HCT116 (cell line): ENCODE results near the gene RIPK3. TPM values are rescaled to one million over a fixed set of nuclear protein-coding genes. Genes with fewer than 3 reads are reported as not detected.

Source experiments
- ATAC-seq: fragments of 200-7000 bp; cut with Tn5 transposase; 2 replicates; pipeline ENCODE4 v1.9.1; 2020; ENCODE audit warnings: mild to moderate bottlenecking, moderate library complexity
- BruUV-seq: library from RNA; stranded (reverse); fragments of 400-500 nt; replicated peaks from 2 replicates; lab custom pipeline; 2021; lab: Mats Ljungman, UMichigan
- CTCF ChIA-PET: fragments of 300-600 bp; sonication (Branson Sonifier 250); formaldehyde crosslinking; loops from one replicate; lab custom pipeline; 2021; ENCODE audit warnings: antibody characterized with exemption; lab: Charles Lee
- POLR2A ChIA-PET: fragments of 300-600, 350-600 bp; sonication (Branson Sonifier 250); formaldehyde crosslinking; loops from one replicate; lab custom pipeline; 2021; ENCODE audit warnings: antibody characterized with exemption; lab: Charles Lee
- RAD21 ChIA-PET, 2 experiments: fragments of 300-600 bp; sonication (Branson Sonifier 250); formaldehyde crosslinking; loops; one replicate each; lab custom pipeline; 2023; ENCODE audit warnings: low total read pairs in 2 of 2; ENCODE audit not compliant: uncharacterized antibody in 2 of 2, unreplicated experiment in 2 of 2, low non-redundant PET in 1 of 2; lab: Charles Lee
- DNase-seq: peaks from one replicate; pipeline ENCODE4 v3.0.0-alpha.2; 2010; ENCODE audit warnings: low read depth, low spot score
- H2AFZ ChIP-seq: fragments of 200-600 bp; shearing (Covaris generic), sonication (generic); 2 replicates; pipeline ENCODE4 v1.6.1; 2017; ENCODE audit warnings: low read depth, mixed run types, mixed read lengths, antibody characterized with exemption, low read length; ENCODE audit not compliant: poor library complexity, severe bottlenecking
- H3K27ac ChIP-seq: 2 replicates; pipeline ENCODE4 v1.5.1; 2012; ENCODE audit warnings: low read depth, low read length
- H3K27me3 ChIP-seq: fragments of 200-600 bp; sonication (generic); 2 replicates; pipeline ENCODE4 v1.6.1; 2016; ENCODE audit warnings: mixed run types, low read length, mixed read lengths; ENCODE audit not compliant: insufficient read depth
- H3K36me3 ChIP-seq, 2 experiments: fragments of 200-500 bp in 1 of 2; fragments of 200-600 bp in 1 of 2; sonication (Bioruptor generic) in 1 of 2; sonication (generic) in 1 of 2; 2 replicates each; pipeline versions ENCODE4 v1.5.1 to v1.6.1; 2014 to 2016; ENCODE audit warnings: low read length in 2 of 2, inconsistent platforms in 1 of 2, mixed read lengths in 1 of 2, mixed run types in 1 of 2; ENCODE audit not compliant: insufficient read depth in 2 of 2, control insufficient read depth in 1 of 2
- H3K4me1 ChIP-seq, 2 experiments: fragments of 200-600 bp in 1 of 2; sonication (generic) in 1 of 2; 2 replicates each; pipeline versions ENCODE4 v1.5.1 to v1.6.1; 2012 to 2017; ENCODE audit warnings: low read length in 2 of 2, inconsistent platforms in 1 of 2, mild to moderate bottlenecking in 1 of 2, mixed read lengths in 1 of 2, mixed run types in 1 of 2, moderate library complexity in 1 of 2; ENCODE audit not compliant: insufficient read depth in 2 of 2, control insufficient read depth in 1 of 2
- H3K4me2 ChIP-seq: fragments of 200-600 bp; sonication (generic); 2 replicates; pipeline ENCODE4 v1.6.1; 2017; ENCODE audit warnings: mixed run types, low read length, mixed read lengths
- H3K4me3 ChIP-seq, 2 experiments: fragments of 200-600 bp in 1 of 2; sonication (generic) in 1 of 2; replicated peaks in 1 of 2; 2 replicates each; pipeline ENCODE4 v1.5.1; 2011 to 2016; ENCODE audit warnings: low read length in 2 of 2, control low read depth in 1 of 2, low read depth in 1 of 2, mild to moderate bottlenecking in 1 of 2, mixed read lengths in 1 of 2, mixed run types in 1 of 2
- H3K79me2 ChIP-seq: fragments of 200-600 bp; sonication (generic); 2 replicates; pipeline ENCODE4 v1.6.1; 2017; ENCODE audit warnings: mild to moderate bottlenecking, mixed run types, low read length, moderate library complexity, mixed read lengths; ENCODE audit not compliant: insufficient read depth
- H3K9ac ChIP-seq: fragments of 200-600 bp; sonication (generic); 2 replicates; pipeline ENCODE4 v1.6.1; 2016; ENCODE audit warnings: low read length, mixed read lengths
- H3K9me2 ChIP-seq: fragments of 200-600 bp; sonication (generic), shearing (Covaris generic); 2 replicates; pipeline ENCODE4 v1.6.1; 2017; ENCODE audit warnings: mixed run types, mild to moderate bottlenecking, moderate library complexity; ENCODE audit not compliant: insufficient read depth
- H3K9me3 ChIP-seq, 2 experiments: fragments of 200-500 bp in 1 of 2; fragments of 200-600 bp in 1 of 2; sonication (Bioruptor generic) in 1 of 2; sonication (generic) in 1 of 2; 2 replicates each; pipeline ENCODE4 v1.6.1; 2014 to 2017; ENCODE audit warnings: low read length in 2 of 2, mixed read lengths in 2 of 2, inconsistent platforms in 1 of 2, low read depth in 1 of 2, mild to moderate bottlenecking in 1 of 2, mixed run types in 1 of 2, moderate library complexity in 1 of 2; ENCODE audit not compliant: control insufficient read depth in 1 of 2, insufficient read depth in 1 of 2
- H4K20me1 ChIP-seq: fragments of 200-600 bp; sonication (generic), shearing (Covaris generic); 2 replicates; pipeline ENCODE4 v1.6.1; 2017; ENCODE audit warnings: mixed run types, mild to moderate bottlenecking, moderate library complexity; ENCODE audit not compliant: insufficient read depth
- CBX3 ChIP-seq: IDR thresholded peaks from 2 replicates; pipeline ENCODE4 v1.6.1; 2012; ENCODE audit warnings: low read depth
- ELF1 ChIP-seq: IDR thresholded peaks from 2 replicates; pipeline ENCODE4 v1.6.1; 2012; ENCODE audit warnings: low read depth, borderline replicate concordance
- EZH2phosphoT487 ChIP-seq: fragments of 200-600 bp; IDR thresholded peaks from 2 replicates; pipeline ENCODE4 v1.6.1; 2018; ENCODE audit warnings: antibody characterized with exemption, borderline replicate concordance
- JUND ChIP-seq: IDR thresholded peaks from 2 replicates; pipeline ENCODE4 v1.6.1; 2012
- POLR2A ChIP-seq: IDR thresholded peaks from 2 replicates; pipeline ENCODE4 v1.7.0; 2011; ENCODE audit warnings: borderline replicate concordance; ENCODE audit not compliant: insufficient read depth, insufficient read length; ENCODE audit errors: extremely low read depth
- SIN3A ChIP-seq: IDR thresholded peaks from 2 replicates; pipeline ENCODE4 v1.6.1; 2012; ENCODE audit warnings: low read depth
- SRF ChIP-seq: IDR thresholded peaks from 2 replicates; pipeline ENCODE4 v1.6.1; 2012; ENCODE audit warnings: low read depth
- ZNF274 ChIP-seq: fragments of 200-500 bp; sonication (Bioruptor generic); IDR thresholded peaks from 2 replicates; pipeline ENCODE4 v1.6.1; 2014; ENCODE audit warnings: mild to moderate bottlenecking, low read depth, low read length, inconsistent platforms
- intact Hi-C: fragments of 100-400 bp; cut with micrococcal nuclease; formaldehyde crosslinking; loops from 2 replicates; pipeline ENCODE4 v1.10.0; 2022
- total RNA-seq: library from RNA; stranded (reverse); gene quantifications from one replicate; pipeline ENCODE4 v1.2.1, GENCODE V29; 2021; ENCODE audit not compliant: unreplicated experiment

The RIPK3 gene
- total RNA-seq, 1 experiment from 2014 or later = not detected

DNA sequence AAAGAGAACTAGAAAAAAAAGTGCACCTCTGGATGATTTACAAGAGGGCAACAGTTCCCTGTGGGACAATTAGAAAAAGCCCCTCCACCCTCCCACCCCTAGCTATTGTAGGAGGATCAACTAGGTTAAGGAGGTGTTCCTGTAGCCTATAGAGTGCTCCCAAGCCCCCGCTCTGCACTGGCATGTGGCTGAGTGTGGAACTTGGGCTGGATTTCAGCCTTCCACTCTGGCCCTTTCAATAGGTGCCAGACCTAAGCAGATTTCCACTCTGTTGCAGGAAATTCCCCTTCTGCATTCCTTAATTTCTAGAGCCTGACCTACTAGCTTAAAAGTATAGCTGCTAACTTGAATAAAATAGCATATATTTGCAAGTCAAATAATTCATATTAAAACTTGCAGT is 31.0 kb upstream of the RIPK3 start:
- H3K4me3 ChIP-seq = no peak overlapping the region
- no TSS peak for BruUV-seq
- ChIA-PET RAD21 (no interaction called here), CTCF (interaction anchor here (0.6 to 2.4 kb wide), 2 partner anchors 24 to 61 kb away, joined by 3 to 11 read pairs; no protein-coding TSS in a partner anchor), POLR2A (interaction anchor here (2.4 kb wide), 1 partner anchor 59 kb away, joined by 7 read pairs; the partner anchor contains the start of genes CBLN3 and KHNYN)
- no peak overlapping the region for H3K9ac ChIP-seq
- no peaks in the 10 kb centered on the region for H4K20me1 ChIP-seq
- H3K4me1 ChIP-seq = peaks cover 8 to 23% of the 10 kb centered on the region in 2 experiments
- intact Hi-C loops = no loop called here
- DNase-seq = no peak
- H2AFZ ChIP-seq = no peak overlapping the region
- H3K4me2 ChIP-seq = no peak overlapping the region
- no peaks in the 10 kb centered on the region for H3K79me2 ChIP-seq
- no peaks in the 10 kb centered on the region for H3K9me2 ChIP-seq
- H3K36me3 ChIP-seq = no peaks in the 10 kb centered on the region
- no peak for TF ChIP-seq ELF1
- no peak for TF ChIP-seq EZH2phosphoT487
- no peak for TF ChIP-seq SIN3A
- no peaks in the 10 kb centered on the region for H3K9me3 ChIP-seq
- H3K27ac ChIP-seq = no peak overlapping the region
- no peaks in the 10 kb centered on the region for H3K27me3 ChIP-seq
- no peak for ATAC-seq

DNA sequence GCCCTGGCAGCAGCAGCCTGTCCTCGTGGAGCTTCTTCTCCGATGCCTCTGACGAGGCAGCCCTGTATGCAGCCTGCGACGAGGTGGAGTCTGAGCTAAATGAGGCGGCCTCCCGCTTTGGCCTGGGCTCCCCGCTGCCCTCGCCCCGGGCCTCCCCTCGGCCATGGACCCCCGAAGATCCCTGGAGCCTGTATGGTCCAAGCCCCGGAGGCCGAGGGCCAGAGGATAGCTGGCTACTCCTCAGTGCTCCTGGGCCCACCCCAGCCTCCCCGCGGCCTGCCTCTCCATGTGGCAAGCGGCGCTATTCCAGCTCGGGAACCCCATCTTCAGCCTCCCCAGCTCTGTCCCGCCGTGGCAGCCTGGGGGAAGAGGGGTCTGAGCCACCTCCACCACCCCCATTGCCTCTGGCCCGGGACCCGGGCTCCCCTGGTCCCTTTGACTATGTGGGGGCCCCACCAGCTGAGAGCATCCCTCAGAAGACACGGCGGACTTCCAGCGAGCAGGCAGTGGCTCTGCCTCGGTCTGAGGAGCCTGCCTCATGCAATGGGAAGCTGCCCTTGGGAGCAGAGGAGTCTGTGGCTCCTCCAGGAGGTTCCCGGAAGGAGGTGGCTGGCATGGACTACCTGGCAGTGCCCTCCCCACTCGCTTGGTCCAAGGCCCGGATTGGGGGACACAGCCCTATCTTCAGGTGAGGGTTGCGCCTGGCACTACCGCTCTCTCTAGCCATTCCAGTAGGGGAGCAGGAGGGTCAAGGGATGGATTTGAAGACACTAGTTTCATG is 30.3 kb upstream of the RIPK3 start:
- intact Hi-C loops = no loop called here

More for the DNA sequence above, 30.3 kb upstream of the RIPK3 start:
- Histone ChIP-seq H3K4me2 (no peak overlapping the region), H3K4me1 (peaks cover 12 to 29% of the 10 kb centered on the region in 2 experiments), H3K9me2 (no peaks in the 10 kb centered on the region), H4K20me1 (no peaks in the 10 kb centered on the region), H3K36me3 (no peaks in the 10 kb centered on the region), H3K9ac (no peak overlapping the region), H3K27me3 (no peaks in the 10 kb centered on the region), H3K9me3 (no peaks in the 10 kb centered on the region), H3K79me2 (no peaks in the 10 kb centered on the region), H3K4me3 (no peak overlapping the region), H3K27ac (no peak overlapping the region), H2AFZ (no peak overlapping the region)
- POLR2A ChIA-PET = interaction anchor here (2.4 kb wide), 1 partner anchor 60 kb away, joined by 7 read pairs; the partner anchor contains the start of genes CBLN3 and KHNYN
- no TSS peak for BruUV-seq
- RAD21 ChIA-PET = no interaction called here
- CTCF ChIA-PET = interaction anchor here (2.4 kb wide), 1 partner anchor 62 kb away, joined by 11 read pairs; no protein-coding TSS in a partner anchor
- ATAC-seq (no peak), DNase-seq (no peak)
- TF ChIP-seq POLR2A (no peak), JUND (no peak), SRF (no peak), ELF1 (no peak), ZNF274 (no peak), SIN3A (no peak), CBX3 (no peak)
